ENCODE data around the gene MYO18B. TPM values are rescaled to one million over a fixed set of nuclear protein-coding genes. Genes with fewer than 3 reads are reported as not detected.
A peak's percentile ranks its signal among the peaks of the same experiment; 100 is the strongest.

The MYO18B gene
- total RNA-seq, 1 experiment from 2014 or later: 0.07 TPM

DNA sequence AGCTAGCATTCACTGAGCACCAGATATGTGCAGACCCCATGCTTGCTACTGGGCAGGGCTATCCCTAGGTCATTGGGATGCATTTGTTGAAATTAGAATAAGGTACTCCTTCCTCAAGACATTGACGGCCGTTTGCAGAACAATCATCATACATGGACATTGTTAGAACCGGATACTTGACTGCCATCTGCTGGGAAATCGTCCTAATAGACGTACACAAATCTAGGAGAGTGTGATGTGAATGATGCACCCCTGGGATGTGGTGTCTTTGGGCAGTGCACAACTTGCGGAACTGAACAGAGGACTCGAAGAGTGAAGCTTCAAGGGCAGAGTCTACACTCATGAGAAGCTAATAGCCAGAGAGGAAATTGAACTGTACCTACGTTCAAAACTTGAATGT, 35.9 kb downstream of the MYO18B start:
- H3K4me3 Mint-ChIP-seq (ENCODE audit: unreplicated experiment): no peak overlapping the region
- H3K9me3 ChIP-seq: no peaks in the 10 kb centered on the region
- H3K4me1 ChIP-seq: no peaks in the 10 kb centered on the region
- BruUV-seq (replicated peaks): no TSS peak
- DNase-seq: peak in 1 of 2 experiments; percentile 53
- peaks cover 3% of the 10 kb centered on the region for H3K27me3 Mint-ChIP-seq (ENCODE audit: insufficient read depth, unreplicated experiment)
- TF ChIP-seq, protein P1, sequence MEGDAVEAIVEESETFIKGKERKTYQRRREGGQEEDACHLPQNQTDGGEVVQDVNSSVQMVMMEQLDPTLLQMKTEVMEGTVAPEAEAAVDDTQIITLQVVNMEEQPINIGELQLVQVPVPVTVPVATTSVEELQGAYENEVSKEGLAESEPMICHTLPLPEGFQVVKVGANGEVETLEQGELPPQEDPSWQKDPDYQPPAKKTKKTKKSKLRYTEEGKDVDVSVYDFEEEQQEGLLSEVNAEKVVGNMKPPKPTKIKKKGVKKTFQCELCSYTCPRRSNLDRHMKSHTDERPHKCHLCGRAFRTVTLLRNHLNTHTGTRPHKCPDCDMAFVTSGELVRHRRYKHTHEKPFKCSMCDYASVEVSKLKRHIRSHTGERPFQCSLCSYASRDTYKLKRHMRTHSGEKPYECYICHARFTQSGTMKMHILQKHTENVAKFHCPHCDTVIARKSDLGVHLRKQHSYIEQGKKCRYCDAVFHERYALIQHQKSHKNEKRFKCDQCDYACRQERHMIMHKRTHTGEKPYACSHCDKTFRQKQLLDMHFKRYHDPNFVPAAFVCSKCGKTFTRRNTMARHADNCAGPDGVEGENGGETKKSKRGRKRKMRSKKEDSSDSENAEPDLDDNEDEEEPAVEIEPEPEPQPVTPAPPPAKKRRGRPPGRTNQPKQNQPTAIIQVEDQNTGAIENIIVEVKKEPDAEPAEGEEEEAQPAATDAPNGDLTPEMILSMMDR (IDR thresholded peaks at IDR 0.05; ENCODE audit: insufficient read depth in 1 of 2, low read depth in 1 of 2, low read length in 1 of 2, severe bottlenecking in 1 of 2, unreplicated experiment in 1 of 2): peak; percentile 23 to 47
- H3K36me3 ChIP-seq (ENCODE audit: control insufficient read depth, insufficient read depth, low read length): no peaks in the 10 kb centered on the region
- H3K9me3 Mint-ChIP-seq (ENCODE audit: unreplicated experiment): no peaks in the 10 kb centered on the region
- CTCF ChIA-PET: interaction anchor here (0.6 to 1.2 kb wide), 4 partner anchors 234 to 316 kb away, joined by 3 to 5 read pairs (median 4); no protein-coding TSS in a partner anchor
- H3K4me1 Mint-ChIP-seq (ENCODE audit: low read depth, unreplicated experiment): peaks cover 3% of the 10 kb centered on the region
- H3K27me3 ChIP-seq (replicated peaks; ENCODE audit: control insufficient read depth, insufficient read depth, low read length): no peaks in the 10 kb centered on the region
- H3K4me3 ChIP-seq (ENCODE audit: low read depth, low read length): no peak overlapping the region
- H3K36me3 Mint-ChIP-seq (ENCODE audit: insufficient read depth, unreplicated experiment): no peaks in the 10 kb centered on the region
- intact Hi-C loops (cut with micrococcal nuclease; ENCODE audit: unreplicated experiment): loop anchor here (2.0 kb wide), 1 partner anchor 553 kb away; no protein-coding TSS in a partner anchor
- POLR2A ChIA-PET: no interaction called here
- no peak overlapping the region for H3K27ac Mint-ChIP-seq (ENCODE audit: unreplicated experiment)

- no peaks in the 10 kb centered on the region for H3K9me3 Mint-ChIP-seq (ENCODE audit: unreplicated experiment)
- BruUV-seq (replicated peaks): no TSS peak
- ChIA-PET POLR2A (no interaction called here), CTCF (interaction anchor here (1.7 kb wide), 1 partner anchor 551 kb away, joined by 4 read pairs; no protein-coding TSS in a partner anchor)
- H3K27ac Mint-ChIP-seq (ENCODE audit: unreplicated experiment): no peak overlapping the region
- Histone ChIP-seq H3K9me3 (no peaks in the 10 kb centered on the region), H3K4me3 (ENCODE audit: low read depth, low read length) (no peak overlapping the region), H3K27me3 (replicated peaks; ENCODE audit: control insufficient read depth, insufficient read depth, low read length) (no peaks in the 10 kb centered on the region), H3K4me1 (no peaks in the 10 kb centered on the region), H3K36me3 (ENCODE audit: control insufficient read depth, insufficient read depth, low read length) (no peaks in the 10 kb centered on the region)
- H3K4me1 Mint-ChIP-seq (ENCODE audit: low read depth, unreplicated experiment): no peaks in the 10 kb centered on the region
- DNase-seq: no peak
- H3K27me3 Mint-ChIP-seq (ENCODE audit: insufficient read depth, unreplicated experiment): peaks cover 7% of the 10 kb centered on the region
- TF ChIP-seq, protein P1 (IDR thresholded peaks at IDR 0.05; ENCODE audit: insufficient read depth in 1 of 2, low read depth in 1 of 2, low read length in 1 of 2, severe bottlenecking in 1 of 2, unreplicated experiment in 1 of 2): no peak
- intact Hi-C loops (cut with micrococcal nuclease; ENCODE audit: unreplicated experiment): loop anchor here (2.0 kb wide), 1 partner anchor 551 kb away; no protein-coding TSS in a partner anchor
- H3K4me3 Mint-ChIP-seq (ENCODE audit: unreplicated experiment): no peak overlapping the region
- H3K36me3 Mint-ChIP-seq (ENCODE audit: insufficient read depth, unreplicated experiment): no peaks in the 10 kb centered on the region
Measured at GRCh38 chr22:25779426-25779825, 37.4 kb downstream of the MYO18B start.

DNA sequence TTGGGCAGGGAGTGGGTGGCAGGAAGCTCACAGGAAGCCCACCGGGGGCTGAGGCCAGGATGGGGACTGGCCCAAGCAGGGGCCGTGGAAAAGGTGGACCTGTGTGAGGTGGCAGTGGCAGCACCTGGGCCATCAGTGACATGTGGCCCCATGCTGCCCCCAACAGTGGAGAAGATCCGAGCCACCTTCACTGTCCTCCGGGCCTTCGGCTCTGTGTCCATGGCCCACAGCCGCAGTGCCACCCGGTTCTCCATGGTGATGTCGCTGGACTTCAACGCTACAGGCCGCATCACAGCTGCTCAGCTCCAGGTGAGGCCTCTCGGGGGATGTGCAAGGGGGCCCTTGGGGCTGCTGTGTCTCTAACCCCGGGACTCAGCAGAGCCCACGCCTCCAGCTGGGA, 37.9 kb downstream of the MYO18B start:
- Mint-ChIP-seq H3K9me3 (ENCODE audit: unreplicated experiment) (no peaks in the 10 kb centered on the region), H3K4me3 (ENCODE audit: unreplicated experiment) (no peak overlapping the region), H3K27me3 (ENCODE audit: insufficient read depth, unreplicated experiment) (peaks cover 7% of the 10 kb centered on the region), H3K4me1 (ENCODE audit: low read depth, unreplicated experiment) (no peaks in the 10 kb centered on the region), H3K27ac (ENCODE audit: unreplicated experiment) (no peak overlapping the region), H3K36me3 (ENCODE audit: insufficient read depth, unreplicated experiment) (no peaks in the 10 kb centered on the region)
- Histone ChIP-seq H3K27me3 (replicated peaks; ENCODE audit: control insufficient read depth, insufficient read depth, low read length) (no peaks in the 10 kb centered on the region), H3K9me3 (no peaks in the 10 kb centered on the region), H3K36me3 (ENCODE audit: control insufficient read depth, insufficient read depth, low read length) (no peaks in the 10 kb centered on the region), H3K4me3 (ENCODE audit: low read depth, low read length) (no peak overlapping the region), H3K4me1 (no peaks in the 10 kb centered on the region)
- DNase-seq: no peak
- no TSS peak for BruUV-seq (replicated peaks)
- TF ChIP-seq, protein P1 (IDR thresholded peaks at IDR 0.05; ENCODE audit: insufficient read depth in 1 of 2, low read depth in 1 of 2, low read length in 1 of 2, severe bottlenecking in 1 of 2, unreplicated experiment in 1 of 2): no peak
- ChIA-PET CTCF (interaction anchor here (1.7 kb wide), 1 partner anchor 551 kb away, joined by 4 read pairs; no protein-coding TSS in a partner anchor), POLR2A (no interaction called here)
- intact Hi-C loops (cut with micrococcal nuclease; ENCODE audit: unreplicated experiment): loop anchor here (2.0 kb wide), 1 partner anchor 551 kb away; no protein-coding TSS in a partner anchor
